ENCODE data around the gene NBPF1.
"Not testable (repeated sequence)": the region's sequence is repeated elsewhere in the genome, so short reads cannot be mapped to it uniquely, and the experiment has no call there.

Gene NBPF1

GRCh38 chr1:16614361-16615252 lies 1.2 kb upstream of the NBPF1 start:
- no peak for DNase-seq (ENCODE audit: low read depth)
- TF ChIP-seq, protein P1, sequence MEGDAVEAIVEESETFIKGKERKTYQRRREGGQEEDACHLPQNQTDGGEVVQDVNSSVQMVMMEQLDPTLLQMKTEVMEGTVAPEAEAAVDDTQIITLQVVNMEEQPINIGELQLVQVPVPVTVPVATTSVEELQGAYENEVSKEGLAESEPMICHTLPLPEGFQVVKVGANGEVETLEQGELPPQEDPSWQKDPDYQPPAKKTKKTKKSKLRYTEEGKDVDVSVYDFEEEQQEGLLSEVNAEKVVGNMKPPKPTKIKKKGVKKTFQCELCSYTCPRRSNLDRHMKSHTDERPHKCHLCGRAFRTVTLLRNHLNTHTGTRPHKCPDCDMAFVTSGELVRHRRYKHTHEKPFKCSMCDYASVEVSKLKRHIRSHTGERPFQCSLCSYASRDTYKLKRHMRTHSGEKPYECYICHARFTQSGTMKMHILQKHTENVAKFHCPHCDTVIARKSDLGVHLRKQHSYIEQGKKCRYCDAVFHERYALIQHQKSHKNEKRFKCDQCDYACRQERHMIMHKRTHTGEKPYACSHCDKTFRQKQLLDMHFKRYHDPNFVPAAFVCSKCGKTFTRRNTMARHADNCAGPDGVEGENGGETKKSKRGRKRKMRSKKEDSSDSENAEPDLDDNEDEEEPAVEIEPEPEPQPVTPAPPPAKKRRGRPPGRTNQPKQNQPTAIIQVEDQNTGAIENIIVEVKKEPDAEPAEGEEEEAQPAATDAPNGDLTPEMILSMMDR (IDR thresholded peaks at IDR 0.05; ENCODE audit: low read depth, low read length, missing control alignments), result no peak
- no peak overlapping the region for H3K4me3 ChIP-seq (ENCODE audit: low read depth, low read length)
- in situ Hi-C loops (cut with HindIII; ENCODE audit: low sequenced_read_pairs), result no loop called here

DNA sequence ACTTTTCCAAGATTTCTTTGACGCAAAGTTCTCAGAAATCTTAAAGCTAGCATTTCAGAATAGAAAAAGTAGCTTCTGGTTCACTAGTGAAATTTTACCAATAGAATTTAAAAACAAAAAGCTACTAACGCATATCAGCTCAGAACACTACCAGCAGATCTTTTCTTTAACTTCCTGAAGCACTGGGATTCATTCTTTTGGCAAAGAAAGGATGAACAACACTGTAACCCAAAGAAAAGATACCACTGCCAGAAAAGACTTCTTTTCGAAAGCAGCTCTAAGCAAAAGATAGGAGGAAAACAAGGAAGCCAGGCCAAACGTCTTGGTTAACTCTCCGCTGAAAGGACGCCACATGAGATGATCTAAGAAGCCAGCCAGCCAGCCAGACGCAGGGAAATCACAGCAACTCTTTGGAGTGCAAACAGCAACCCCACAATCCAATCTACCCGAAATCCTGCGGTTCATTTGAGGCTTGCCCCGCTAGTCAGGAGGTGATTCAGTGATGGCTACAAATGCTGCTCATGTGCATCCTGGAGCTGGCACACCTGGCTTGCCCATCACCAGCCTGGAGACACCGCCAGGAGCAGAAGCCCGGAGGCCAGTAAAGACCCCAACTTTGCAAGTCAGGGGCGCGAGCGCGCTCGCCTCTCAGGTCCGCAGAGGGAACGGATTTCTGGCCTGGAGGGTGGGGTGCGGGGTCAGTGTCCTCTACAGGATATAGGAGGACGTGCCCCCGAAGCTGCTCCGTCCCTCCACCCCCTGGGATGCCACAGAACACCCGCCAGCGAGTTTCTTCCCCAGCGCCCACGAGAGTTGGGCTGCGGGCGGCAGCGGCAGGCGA lies 812 bp downstream of the NBPF1 start:
- TF ChIP-seq, protein P1 (IDR thresholded peaks at IDR 0.05; ENCODE audit: low read depth, low read length, missing control alignments), result no peak
- in situ Hi-C loops (cut with HindIII; ENCODE audit: low sequenced_read_pairs), result no loop called here
- peak; percentile 94 for DNase-seq (ENCODE audit: low read depth)
- H3K4me3 ChIP-seq (ENCODE audit: low read depth, low read length), result peak overlapping the region; percentile 58

DNA sequence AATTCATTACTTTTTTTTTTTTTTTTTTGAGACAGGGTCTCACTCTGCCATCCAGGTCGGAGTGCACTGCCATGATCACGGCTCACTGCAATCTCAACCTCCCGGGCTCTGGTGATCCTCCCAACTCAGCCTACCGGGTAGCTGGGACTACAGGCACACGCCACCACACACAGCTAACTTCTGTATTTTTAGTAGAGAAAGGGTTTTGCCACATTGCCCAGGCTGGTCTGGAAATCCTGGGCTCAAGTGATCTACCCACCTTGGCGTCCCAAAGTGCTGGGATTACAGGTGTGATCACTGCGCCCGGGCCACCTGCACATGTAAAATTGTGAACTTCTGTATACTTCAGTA lies 1.4 kb downstream of the NBPF1 start:
- in situ Hi-C loops (cut with HindIII; ENCODE audit: low sequenced_read_pairs); DNase-seq (ENCODE audit: low read depth): not testable (repeated sequence)
- peak overlapping the region; percentile 58 for H3K4me3 ChIP-seq (ENCODE audit: low read depth, low read length)

DNA sequence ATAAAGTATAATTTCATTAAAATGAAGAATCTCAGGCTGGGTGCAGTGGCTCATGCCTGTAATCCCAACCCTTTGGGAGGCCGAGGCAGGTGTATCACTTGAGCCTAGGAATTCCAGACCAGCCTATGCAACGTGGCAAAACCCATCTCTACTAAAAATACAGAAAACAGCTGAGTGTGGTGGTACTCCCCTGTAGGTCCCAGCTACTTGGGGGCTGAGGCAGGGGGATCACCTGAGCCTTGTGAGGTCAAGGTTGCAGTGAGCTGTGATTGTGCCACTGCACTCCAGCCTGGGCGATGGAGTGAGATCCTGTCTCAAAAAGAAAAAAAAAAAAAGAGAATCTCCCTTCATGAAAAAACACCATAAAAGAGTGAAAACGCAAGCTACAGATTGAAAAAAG lies 2.2 kb downstream of the NBPF1 start:
- DNase-seq (ENCODE audit: low read depth); H3K4me3 ChIP-seq (ENCODE audit: low read depth, low read length); in situ Hi-C loops (cut with HindIII; ENCODE audit: low sequenced_read_pairs): not testable (repeated sequence)

DNA sequence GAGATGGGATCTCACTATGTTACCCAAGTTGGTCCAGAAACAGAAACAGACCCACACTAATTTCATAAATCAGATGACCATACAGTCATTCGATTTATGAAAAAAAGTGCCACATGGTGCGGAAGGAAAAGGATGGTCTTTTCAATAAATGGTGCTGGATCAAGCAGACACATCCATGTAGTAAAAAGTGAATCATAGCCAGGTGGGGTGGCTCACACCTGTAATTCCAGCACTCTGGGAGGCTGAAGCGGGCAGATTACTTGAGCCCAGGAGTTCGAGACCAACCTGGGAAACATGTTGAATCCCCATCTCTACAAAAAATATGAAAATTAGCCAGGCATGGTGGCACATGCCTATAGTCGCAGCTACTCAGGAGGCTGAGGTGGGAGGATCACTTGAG lies 2.8 kb downstream of the NBPF1 start:
- in situ Hi-C loops (cut with HindIII; ENCODE audit: low sequenced_read_pairs); H3K4me3 ChIP-seq (ENCODE audit: low read depth, low read length); DNase-seq (ENCODE audit: low read depth): not testable (repeated sequence)

GRCh38 chr1:16609761-16610160 lies 3.6 kb downstream of the NBPF1 start:
- in situ Hi-C loops (cut with HindIII; ENCODE audit: low sequenced_read_pairs); H3K4me3 ChIP-seq (ENCODE audit: low read depth, low read length); DNase-seq (ENCODE audit: low read depth): not testable (repeated sequence)

DNA sequence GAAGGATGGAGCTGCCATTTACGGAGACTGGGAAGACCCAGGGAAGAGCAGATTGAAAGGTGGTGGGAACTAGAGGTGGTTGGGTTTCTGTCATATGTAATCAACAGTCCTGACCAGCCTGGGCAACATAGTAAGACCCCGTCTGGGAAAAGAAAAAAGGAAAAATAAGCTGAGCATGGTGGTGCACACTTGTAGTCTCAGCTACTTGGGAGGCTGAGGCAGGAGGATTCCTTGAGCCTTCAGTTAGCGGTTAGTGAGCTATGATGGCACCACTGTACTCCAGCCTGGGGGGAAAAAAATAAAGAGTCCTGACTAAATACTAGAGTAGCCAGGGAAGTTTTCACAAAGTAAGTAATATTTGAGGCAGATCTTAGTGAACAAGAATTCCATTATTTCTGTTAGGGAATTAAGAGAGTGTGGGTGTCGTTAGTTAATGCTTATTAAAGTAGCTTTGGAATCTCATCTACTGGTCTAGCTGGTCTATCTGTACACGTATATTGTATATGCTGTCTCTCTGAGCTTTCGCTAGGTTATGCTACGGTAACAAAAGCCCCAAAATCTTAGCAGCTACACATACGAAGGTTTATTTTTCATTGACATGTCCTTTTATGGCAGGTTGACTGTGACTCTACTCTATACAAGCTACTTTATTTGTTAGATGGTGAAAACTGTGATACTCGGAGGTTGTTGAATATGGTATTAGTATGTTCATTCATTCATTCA lies 4.4 kb downstream of the NBPF1 start:
- in situ Hi-C loops (cut with HindIII; ENCODE audit: low sequenced_read_pairs), result no loop called here
- no peak overlapping the region for H3K4me3 ChIP-seq (ENCODE audit: low read depth, low read length)
- TF ChIP-seq, protein P1 (IDR thresholded peaks at IDR 0.05; ENCODE audit: low read depth, low read length, missing control alignments), result no peak
- DNase-seq (ENCODE audit: low read depth), result no peak

DNA sequence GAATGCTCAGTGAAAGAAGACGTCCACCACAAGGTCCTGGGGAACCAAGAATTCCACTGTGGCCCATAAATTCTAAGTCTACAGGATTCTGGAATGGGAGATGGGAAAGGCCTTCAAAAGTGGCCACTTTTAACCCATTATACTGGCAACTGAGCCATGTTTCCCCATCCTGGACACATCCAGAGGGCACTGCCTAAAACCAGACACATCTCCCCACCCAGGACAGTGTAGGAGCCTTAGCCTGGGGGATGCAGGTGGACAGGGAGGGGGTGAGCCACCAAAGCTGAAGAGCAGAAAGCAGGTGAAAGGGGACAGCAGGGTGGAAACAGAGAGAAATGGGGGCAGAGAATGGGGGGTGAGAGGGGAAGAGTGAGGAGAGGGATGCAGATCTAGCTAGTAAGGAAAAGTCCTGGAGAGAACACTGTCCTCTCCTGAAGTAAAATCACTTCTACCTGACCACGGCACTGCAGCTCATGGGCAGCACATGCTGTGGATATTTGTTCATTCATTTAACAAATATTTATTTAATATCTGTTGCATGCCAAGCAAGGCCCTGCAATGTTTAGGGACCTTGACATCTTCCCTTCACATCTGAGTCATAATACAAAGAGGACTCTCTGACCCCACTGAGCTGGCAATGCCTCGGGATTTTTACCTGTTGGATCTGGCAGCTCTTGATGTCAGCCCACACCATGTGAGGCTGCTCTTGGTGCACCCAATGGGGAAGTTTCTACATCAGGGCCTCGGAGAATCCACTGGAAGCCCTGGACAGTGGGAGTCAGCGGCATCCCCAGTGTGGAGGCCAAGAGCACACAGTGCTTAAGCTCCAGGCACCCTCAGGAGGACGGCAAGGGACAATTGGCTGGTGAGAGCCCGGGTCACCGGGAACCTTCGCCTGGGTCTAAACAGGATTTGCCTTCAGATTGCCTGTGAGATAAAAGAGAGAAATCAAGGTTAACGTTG lies 5.2 kb downstream of the NBPF1 start:
- H3K4me3 ChIP-seq (ENCODE audit: low read depth, low read length); in situ Hi-C loops (cut with HindIII; ENCODE audit: low sequenced_read_pairs); DNase-seq (ENCODE audit: low read depth): not testable (repeated sequence)
